ENCODE data around the gene APAF1.

The APAF1 gene

DNA sequence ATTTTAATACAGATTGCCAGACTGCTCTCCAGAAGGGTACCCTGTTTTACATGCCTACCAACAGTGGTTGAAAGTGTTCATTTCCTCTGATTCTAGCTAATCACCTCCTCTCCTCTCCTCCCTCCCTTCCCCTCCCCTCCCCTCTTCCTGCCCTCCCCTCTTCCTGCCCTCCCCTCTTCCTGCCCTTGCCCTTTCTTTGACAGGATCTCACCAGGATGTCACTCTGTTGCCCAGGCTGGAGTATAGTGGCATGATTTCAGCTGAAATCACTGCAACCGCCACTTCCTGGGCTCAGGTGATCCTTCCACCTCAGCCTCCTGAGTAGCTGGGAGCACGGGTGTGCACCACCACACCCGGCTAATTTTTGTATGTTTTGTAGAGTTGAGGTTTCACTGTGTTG lies 24.7 kb downstream of the APAF1 start:
- no peak overlapping the region for H3K4me3 ChIP-seq (replicated peaks; ENCODE audit: low read depth, low read length)
- DNase-seq (ENCODE audit: low read depth): no peak
- no peak for TF ChIP-seq CTCF (IDR thresholded peaks at IDR 0.05; ENCODE audit: low read length, missing control alignments)

DNA sequence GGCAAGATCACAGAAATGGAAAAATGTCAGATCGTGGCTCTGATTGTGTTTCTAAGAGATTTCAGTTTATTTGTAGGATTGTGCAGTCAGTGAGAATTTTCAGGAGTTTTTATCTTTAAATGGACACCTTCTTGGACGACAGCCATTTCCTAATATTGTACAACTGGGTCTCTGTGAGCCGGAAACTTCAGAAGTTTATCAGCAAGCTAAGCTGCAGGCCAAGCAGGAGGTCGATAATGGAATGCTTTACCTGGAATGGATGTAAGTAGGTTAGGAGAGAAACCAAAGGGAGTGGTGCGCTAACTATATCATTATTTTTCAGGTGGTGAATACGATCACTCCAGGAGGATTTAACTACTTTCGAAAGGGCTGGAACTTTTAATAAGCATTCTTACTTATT lies 26.4 kb downstream of the APAF1 start:
- no peak for TF ChIP-seq CTCF (IDR thresholded peaks at IDR 0.05; ENCODE audit: low read length, missing control alignments)
- peak; percentile 11 for DNase-seq (ENCODE audit: low read depth)
- H3K4me3 ChIP-seq (replicated peaks; ENCODE audit: low read depth, low read length): no peak overlapping the region

- TF ChIP-seq CTCF (IDR thresholded peaks at IDR 0.05; ENCODE audit: low read length, missing control alignments): no peak
- H3K4me3 ChIP-seq (replicated peaks; ENCODE audit: low read depth, low read length): no peak overlapping the region
- DNase-seq (ENCODE audit: low read depth): no peak
Observed at GRCh38 chr12:98674841-98675240, 29.8 kb downstream of the APAF1 start.

DNA sequence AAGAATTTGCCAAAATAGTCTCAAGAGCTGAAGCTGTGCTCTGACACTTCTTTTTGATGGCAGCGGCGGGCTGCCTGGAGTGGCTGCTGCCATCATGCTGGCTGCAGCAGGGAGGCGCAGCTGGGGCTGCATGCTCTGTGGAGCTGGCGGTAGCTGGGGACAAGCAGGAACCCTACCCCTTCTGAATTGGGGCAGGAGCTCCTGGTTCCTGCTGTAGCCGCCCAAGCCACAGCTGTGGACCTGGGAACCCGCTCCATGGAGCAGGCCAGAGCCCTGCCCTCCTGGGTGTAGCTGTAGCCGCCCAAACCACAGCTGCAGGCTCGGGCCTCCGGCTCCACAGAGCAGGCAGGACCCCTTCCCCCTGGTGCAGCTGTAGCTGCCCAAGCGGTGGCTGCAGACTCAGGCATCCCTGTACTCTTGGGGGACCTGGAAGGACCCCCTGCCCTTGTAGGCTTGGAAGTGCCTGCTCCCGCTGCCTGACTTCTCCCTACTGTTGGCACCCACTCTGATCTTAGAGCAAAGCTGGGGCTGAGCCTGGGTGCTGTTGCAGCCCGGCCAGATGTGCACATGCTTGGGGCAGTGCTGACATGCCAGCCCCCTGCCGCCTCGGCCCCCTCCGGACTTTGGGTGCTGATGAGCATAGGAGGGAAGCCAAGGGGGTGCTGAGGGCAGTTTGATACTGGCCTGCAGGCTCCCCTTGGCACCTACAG lies 33.3 kb downstream of the APAF1 start:
- no peak for DNase-seq (ENCODE audit: low read depth)
- no peak for TF ChIP-seq CTCF (IDR thresholded peaks at IDR 0.05; ENCODE audit: low read length, missing control alignments)

GRCh38 chr12:98678946-98679610 lies 34.0 kb downstream of the APAF1 start:
- no peak for TF ChIP-seq CTCF (IDR thresholded peaks at IDR 0.05; ENCODE audit: low read length, missing control alignments)
- H3K4me3 ChIP-seq (replicated peaks; ENCODE audit: low read depth, low read length): no peak overlapping the region
- DNase-seq (ENCODE audit: low read depth): no peak

More for the DNA sequence above, 33.3 kb downstream of the APAF1 start:
- no peak overlapping the region for H3K4me3 ChIP-seq (replicated peaks; ENCODE audit: low read depth, low read length)

GRCh38 chr12:98679611-98680005 lies 34.5 kb downstream of the APAF1 start:
- no peak for TF ChIP-seq CTCF (IDR thresholded peaks at IDR 0.05; ENCODE audit: low read length, missing control alignments)
- H3K4me3 ChIP-seq (replicated peaks; ENCODE audit: low read depth, low read length): no peak overlapping the region
- no peak for DNase-seq (ENCODE audit: low read depth)

- no peak for TF ChIP-seq CTCF (IDR thresholded peaks at IDR 0.05; ENCODE audit: low read length, missing control alignments)
- no peak for DNase-seq (ENCODE audit: low read depth)
- no peak overlapping the region for H3K4me3 ChIP-seq (replicated peaks; ENCODE audit: low read depth, low read length)
Observed at GRCh38 chr12:98684199-98684598, 39.1 kb downstream of the APAF1 start.

Measured in fibroblast of pulmonary artery (primary cell).